DOHH2 (cell line): ENCODE data around the gene FAM174A.

Experiments
- H3F3A ChIP-seq: fragments of 200-600 bp; sonication (generic), shearing (Covaris generic); 2 replicates; pipeline ENCODE4 v1.6.0; 2016; ENCODE audit warnings: antibody characterized with exemption, mild to moderate bottlenecking; ENCODE audit not compliant: control insufficient read depth, insufficient read depth
- H3K27ac ChIP-seq: fragments of 200-600 bp; sonication (generic); 2 replicates; pipeline ENCODE4 v1.5.1; 2014; ENCODE audit warnings: low read depth, mild to moderate bottlenecking, low read length, moderate library complexity
- H3K27me3 ChIP-seq: fragments of 200-600 bp; sonication (generic); 2 replicates; pipeline ENCODE4 v1.6.1; 2014; ENCODE audit warnings: mild to moderate bottlenecking, low read length, mixed read lengths; ENCODE audit not compliant: control insufficient read depth
- H3K36me3 ChIP-seq: fragments of 200-600 bp; sonication (generic); 2 replicates; pipeline ENCODE4 v1.6.1; 2014; ENCODE audit warnings: mild to moderate bottlenecking, low read length, moderate library complexity, mixed read lengths; ENCODE audit not compliant: control insufficient read depth
- H3K4me1 ChIP-seq: fragments of 200-600 bp; sonication (generic); 2 replicates; pipeline ENCODE4 v1.6.1; 2014; ENCODE audit warnings: mild to moderate bottlenecking, low read length, mixed read lengths; ENCODE audit not compliant: control insufficient read depth
- H3K4me2 ChIP-seq: fragments of 200-600 bp; sonication (generic); 2 replicates; pipeline ENCODE4 v1.6.0; 2014; ENCODE audit warnings: mild to moderate bottlenecking, low read length, moderate library complexity
- H3K4me3 ChIP-seq: fragments of 200-600 bp; sonication (generic); 2 replicates; pipeline ENCODE4 v1.5.1; 2014; ENCODE audit warnings: mild to moderate bottlenecking, low read length, mixed read lengths
- H3K79me2 ChIP-seq: fragments of 200-600 bp; sonication (generic); 2 replicates; pipeline ENCODE4 v1.6.1; 2014; ENCODE audit warnings: mild to moderate bottlenecking, low read length, mixed read lengths; ENCODE audit not compliant: control insufficient read depth
- H3K9me2 ChIP-seq: fragments of 200-600 bp; sonication (generic); replicated peaks from 2 replicates; pipeline ENCODE4 v1.6.1; 2014; ENCODE audit warnings: mild to moderate bottlenecking, low read length, mixed read lengths; ENCODE audit not compliant: control insufficient read depth
- H3K9me3 ChIP-seq: fragments of 200-600 bp; sonication (generic); 2 replicates; pipeline ENCODE4 v1.6.1; 2014; ENCODE audit warnings: antibody characterized with exemption, low read length, mixed read lengths; ENCODE audit not compliant: control insufficient read depth, insufficient read depth
- H4K20me1 ChIP-seq: fragments of 200-600 bp; sonication (generic); 2 replicates; pipeline ENCODE4 v1.6.0; 2014; ENCODE audit warnings: low read depth, mild to moderate bottlenecking, antibody characterized with exemption, low read length, moderate library complexity; ENCODE audit not compliant: control insufficient read depth, insufficient read depth
- EZH2phosphoT487 ChIP-seq: fragments of 200-600 bp; sonication (generic); IDR thresholded peaks from 2 replicates; pipeline ENCODE4 v1.6.1; 2017; ENCODE audit warnings: borderline replicate concordance, mild to moderate bottlenecking, antibody characterized with exemption, low read length, moderate library complexity, mixed read lengths
- TF ChIP-seq, protein P1 (sequence below): fragments of 200-600 bp; sonication (generic); IDR thresholded peaks from one replicate; pipeline ENCODE4 v1.5.1; 2014; ENCODE audit warnings: antibody characterized with exemption, mild to moderate bottlenecking, low read depth, low read length; ENCODE audit not compliant: poor library complexity, severe bottlenecking

The FAM174A gene

DNA sequence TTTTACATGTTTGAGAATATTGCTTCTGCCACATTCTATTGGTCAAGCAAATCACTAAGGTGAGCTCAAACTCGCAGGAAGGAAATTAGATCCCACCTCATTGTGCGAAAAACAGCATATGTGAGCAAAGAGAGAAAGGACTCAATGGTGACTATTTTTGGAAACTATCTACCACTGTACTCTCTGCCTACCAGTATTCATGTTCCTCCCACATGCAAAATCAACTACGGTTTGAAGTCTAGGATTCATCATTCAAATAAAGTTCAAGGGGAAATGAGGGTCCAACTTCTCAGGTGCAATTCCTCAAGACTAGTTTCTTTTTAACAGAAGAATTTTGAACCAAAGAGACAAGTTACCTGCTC, 60.6 kb downstream of the FAM174A start:
- no peaks in the 10 kb centered on the region for H3K9me3 ChIP-seq
- no peaks in the 10 kb centered on the region for H4K20me1 ChIP-seq
- no peaks in the 10 kb centered on the region for H3F3A ChIP-seq
- H3K4me3 ChIP-seq, result no peak overlapping the region
- no peaks in the 10 kb centered on the region for H3K27me3 ChIP-seq
- H3K4me2 ChIP-seq, result no peak overlapping the region
- TF ChIP-seq, protein P1, sequence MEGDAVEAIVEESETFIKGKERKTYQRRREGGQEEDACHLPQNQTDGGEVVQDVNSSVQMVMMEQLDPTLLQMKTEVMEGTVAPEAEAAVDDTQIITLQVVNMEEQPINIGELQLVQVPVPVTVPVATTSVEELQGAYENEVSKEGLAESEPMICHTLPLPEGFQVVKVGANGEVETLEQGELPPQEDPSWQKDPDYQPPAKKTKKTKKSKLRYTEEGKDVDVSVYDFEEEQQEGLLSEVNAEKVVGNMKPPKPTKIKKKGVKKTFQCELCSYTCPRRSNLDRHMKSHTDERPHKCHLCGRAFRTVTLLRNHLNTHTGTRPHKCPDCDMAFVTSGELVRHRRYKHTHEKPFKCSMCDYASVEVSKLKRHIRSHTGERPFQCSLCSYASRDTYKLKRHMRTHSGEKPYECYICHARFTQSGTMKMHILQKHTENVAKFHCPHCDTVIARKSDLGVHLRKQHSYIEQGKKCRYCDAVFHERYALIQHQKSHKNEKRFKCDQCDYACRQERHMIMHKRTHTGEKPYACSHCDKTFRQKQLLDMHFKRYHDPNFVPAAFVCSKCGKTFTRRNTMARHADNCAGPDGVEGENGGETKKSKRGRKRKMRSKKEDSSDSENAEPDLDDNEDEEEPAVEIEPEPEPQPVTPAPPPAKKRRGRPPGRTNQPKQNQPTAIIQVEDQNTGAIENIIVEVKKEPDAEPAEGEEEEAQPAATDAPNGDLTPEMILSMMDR, result no peak
- no peak for TF ChIP-seq EZH2phosphoT487
- H3K79me2 ChIP-seq, result no peaks in the 10 kb centered on the region
- H3K4me1 ChIP-seq, result no peaks in the 10 kb centered on the region
- H3K36me3 ChIP-seq, result no peaks in the 10 kb centered on the region
- H3K27ac ChIP-seq, result no peak overlapping the region
- no peaks in the 10 kb centered on the region for H3K9me2 ChIP-seq

DNA sequence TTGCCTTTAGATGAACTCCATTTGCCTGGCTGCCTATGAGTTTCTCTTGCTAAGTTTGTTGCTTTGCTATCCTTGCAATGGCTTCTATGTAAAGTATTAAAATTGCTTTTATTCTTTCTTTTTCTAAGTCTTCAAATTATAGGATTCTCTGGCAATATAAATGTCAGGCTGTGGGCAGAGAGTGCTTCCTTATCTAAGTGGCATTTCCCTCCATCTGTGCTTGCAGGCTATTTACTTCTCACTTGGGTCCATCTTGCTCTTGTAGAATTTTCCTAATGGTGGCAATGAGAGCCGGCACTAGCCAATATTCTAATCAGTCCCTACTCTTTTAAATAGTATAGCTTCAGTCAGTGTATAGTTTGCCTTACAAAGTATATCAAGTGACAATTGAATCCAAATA, 63.3 kb downstream of the FAM174A start:
- Histone ChIP-seq H3K4me3 (no peak overlapping the region), H3K4me2 (no peak overlapping the region), H3K79me2 (no peaks in the 10 kb centered on the region), H3F3A (no peaks in the 10 kb centered on the region), H3K9me3 (no peaks in the 10 kb centered on the region), H3K27ac (no peak overlapping the region), H3K36me3 (no peaks in the 10 kb centered on the region), H4K20me1 (no peaks in the 10 kb centered on the region), H3K4me1 (no peaks in the 10 kb centered on the region), H3K9me2 (no peaks in the 10 kb centered on the region), H3K27me3 (no peaks in the 10 kb centered on the region)
- TF ChIP-seq, protein P1, result no peak
- TF ChIP-seq EZH2phosphoT487, result no peak

DNA sequence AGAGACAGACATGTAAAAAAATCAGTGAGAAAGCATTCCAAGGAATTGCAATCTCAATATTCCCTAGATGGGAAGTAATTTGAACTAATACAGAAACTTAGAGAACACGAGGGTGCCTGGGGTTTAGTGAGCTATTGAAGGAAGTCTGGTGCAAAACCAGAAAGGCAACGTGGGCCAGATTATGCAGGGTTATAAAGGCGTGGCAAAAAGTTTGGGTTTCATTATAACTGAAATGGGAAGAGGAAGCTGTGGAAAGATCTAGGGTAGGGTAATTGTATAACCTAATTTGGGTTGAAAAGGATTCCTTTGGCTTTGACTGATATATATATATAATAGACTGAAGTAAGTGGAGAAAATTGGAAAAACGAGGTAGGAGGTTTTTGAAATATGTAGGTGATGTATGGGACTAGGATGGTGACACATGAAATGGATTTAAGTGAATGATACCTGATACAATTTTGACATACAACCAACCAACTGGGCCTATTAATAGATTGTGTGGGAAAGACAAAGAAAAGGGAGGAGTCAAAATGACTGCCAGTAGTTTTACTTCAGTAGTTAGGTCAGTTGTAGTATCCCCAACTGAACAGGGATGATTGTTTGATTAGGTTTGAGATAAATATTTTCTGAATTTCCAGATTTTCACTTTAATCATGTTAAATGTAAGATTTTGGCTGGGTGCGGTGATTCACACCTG, 65.3 kb downstream of the FAM174A start:
- TF ChIP-seq EZH2phosphoT487, result no peak
- TF ChIP-seq, protein P1, result no peak
- Histone ChIP-seq H3K27ac (no peak overlapping the region), H3K27me3 (no peaks in the 10 kb centered on the region), H3K9me3 (no peaks in the 10 kb centered on the region), H3K36me3 (no peaks in the 10 kb centered on the region), H3F3A (no peaks in the 10 kb centered on the region), H3K9me2 (no peaks in the 10 kb centered on the region), H3K79me2 (no peaks in the 10 kb centered on the region), H3K4me3 (no peak overlapping the region), H3K4me2 (no peak overlapping the region), H4K20me1 (no peaks in the 10 kb centered on the region), H3K4me1 (no peaks in the 10 kb centered on the region)
